GM12801 (cell line): ENCODE results near the gene ZSWIM3.

Experiments
- CTCF ChIP-seq: IDR thresholded peaks from one replicate; pipeline ENCODE4 v1.5.1; 2011; ENCODE audit warnings: control low read depth; ENCODE audit not compliant: insufficient read length; ENCODE audit errors: extremely low read depth

Gene ZSWIM3

GRCh38 chr20:45842169-45842812, 15.1 kb upstream of the ZSWIM3 start:
- no peak for TF ChIP-seq CTCF

GRCh38 chr20:45843506-45843905, 13.9 kb upstream of the ZSWIM3 start:
- TF ChIP-seq CTCF = no peak

GRCh38 chr20:45845452-45845851, 12.0 kb upstream of the ZSWIM3 start:
- no peak for TF ChIP-seq CTCF

- TF ChIP-seq CTCF = no peak
Measured at GRCh38 chr20:45848421-45848820, 9.0 kb upstream of the ZSWIM3 start.

- TF ChIP-seq CTCF = no peak
Measured at GRCh38 chr20:45848969-45849582, 8.3 kb upstream of the ZSWIM3 start.

GRCh38 chr20:45850238-45850637, 7.2 kb upstream of the ZSWIM3 start:
- no peak for TF ChIP-seq CTCF

- TF ChIP-seq CTCF = no peak
Measured at GRCh38 chr20:45850926-45851325, 6.5 kb upstream of the ZSWIM3 start.
